Measurements from ENCODE around the gene PSMB10. TPM values are rescaled to one million over a fixed set of nuclear protein-coding genes. Genes with fewer than 3 reads are reported as not detected.

The PSMB10 gene
- total and polyA plus RNA-seq, 2 of the 4 experiments (the other 2 are of a cell fraction): 28.7 to 36.7 TPM

GRCh38 chr16:67969254-67970039 lies 32.8 kb upstream of the PSMB10 start:
- Histone ChIP-seq H3K79me1 (ENCODE audit: low read depth in 1 of 2, low read length in 2 of 2) (peaks cover 11 to 38% of the 10 kb centered on the region in 2 experiments), H3K27me3 (ENCODE audit: control insufficient read depth, insufficient read depth, low read length) (no peaks in the 10 kb centered on the region), H4K91ac (ENCODE audit: insufficient read depth, low read depth, low read length) (peak overlapping the region; percentile 69; the same call in 1 of the 2 replicates), H2BK120ac (ENCODE audit: low read depth, low read length) (peak overlapping the region; percentile 35), H2AK5ac (ENCODE audit: low read depth, low read length) (peak overlapping the region; percentile 42; the same call in 1 of the 2 replicates), H4K8ac (ENCODE audit: low read depth in 2 of 2, low read length in 2 of 2) (peak overlapping the region; percentile 93 to 96), H3K9me1 (ENCODE audit: insufficient read depth, low read length) (peaks cover 27% of the 10 kb centered on the region), H3K4me2 (ENCODE audit: low read depth, low read length) (peak overlapping the region; percentile 88), H2BK20ac (ENCODE audit: low read depth, low read length) (no peak overlapping the region), H3K18ac (ENCODE audit: low read depth, low read length) (peak overlapping the region; percentile 38), H2BK15ac (ENCODE audit: low read depth, low read length) (peak overlapping the region; percentile 95; the same call in 1 of the 3 replicates), H2AFZ (replicated peaks; ENCODE audit: low read length, poor library complexity) (peak overlapping the region; percentile 96), H4K20me1 (ENCODE audit: insufficient read depth, low read length) (peaks cover 33% of the 10 kb centered on the region), H2AK9ac (replicated peaks; ENCODE audit: low read depth, low read length, poor library complexity) (peak overlapping the region; percentile 91), H3K14ac (replicated peaks; ENCODE audit: low read depth, low read length) (peak overlapping the region; percentile 39; the same call in 1 of the 2 replicates), H2BK5ac (ENCODE audit: low read depth, low read length, poor library complexity, severe bottlenecking) (peak overlapping the region; percentile 9), H3K27ac (ENCODE audit: insufficient read depth, low read length) (peak overlapping the region; percentile 60), H3K56ac (ENCODE audit: extremely low read depth, insufficient read depth, low read length) (no peak overlapping the region), H4K5ac (ENCODE audit: low read depth, low read length) (peak overlapping the region; percentile 84), H3K36me3 (ENCODE audit: control insufficient read depth, insufficient read depth, low read length) (peaks cover 8% of the 10 kb centered on the region), H3K4ac (ENCODE audit: low read depth, low read length) (peak overlapping the region; percentile 61), H3K9me3 (ENCODE audit: control insufficient read depth, insufficient read depth, low read length) (no peaks in the 10 kb centered on the region), H3K4me3 (ENCODE audit: insufficient read depth, low read depth, low read length) (peak overlapping the region; percentile 100), H3K23ac (ENCODE audit: low read depth, low read length) (no peak overlapping the region), H3K4me1 (ENCODE audit: control insufficient read depth, insufficient read depth, low read length) (peaks cover 25% of the 10 kb centered on the region), H3K9ac (ENCODE audit: low read depth, low read length) (peak overlapping the region; percentile 43)
- no peak; the same call in 1 of the 2 replicates for ATAC-seq (ENCODE audit: low read depth)
- POLR2A ChIA-PET (ENCODE audit: unreplicated experiment): no interaction called here
- 61% methylated on average over 17 of the region's 40 CpGs; no CpG with 5 or more reads in 1 of the 2 experiments for WGBS, 2 experiments (ENCODE audit: extremely low coverage in 2 of 2, insufficient read length in 1 of 2)
- CTCF ChIA-PET: no interaction called here
- no TSS peak for BruUV-seq (replicated peaks)
- in situ Hi-C loops (cut with MboI; ENCODE audit: low sequenced_read_pairs): no loop called here
- dilution Hi-C loops (cut with HindIII; ENCODE audit: low sequenced_read_pairs, unreplicated experiment): no loop called here
- TF ChIP-seq ELK1 (IDR thresholded peaks at IDR 0.05; ENCODE audit: borderline replicate concordance, low read depth, low read length): no peak
- TF ChIP-seq MAFK (IDR thresholded peaks at IDR 0.05; ENCODE audit: low read depth, low read length): no peak
- TF ChIP-seq FOS (IDR thresholded peaks at IDR 0.05; ENCODE audit: low read depth, low read length): no peak
- no peak for TF ChIP-seq CEBPB (IDR thresholded peaks at IDR 0.05; ENCODE audit: low read depth, low read length)
- no peak for TF ChIP-seq MAZ (IDR thresholded peaks at IDR 0.05; ENCODE audit: borderline replicate concordance, low read depth, low read length)
- TF ChIP-seq CTCF (conservative IDR thresholded peaks at IDR 0.05; ENCODE audit: low read depth, low read length): no peak
- TF ChIP-seq MXI1 (IDR thresholded peaks at IDR 0.05; ENCODE audit: borderline replicate concordance, low read depth, low read length): no peak
- TF ChIP-seq RAD21 (IDR thresholded peaks at IDR 0.05; ENCODE audit: low read length): no peak
- no peak for TF ChIP-seq CHD1 (IDR thresholded peaks at IDR 0.05; ENCODE audit: low read depth, low read length)
- no peak for DNase-seq
- intact Hi-C loops (cut with micrococcal nuclease): loop anchor here (10.0 kb wide), 1 partner anchor 255 kb away; no protein-coding TSS in a partner anchor

Measured in IMR-90 (cell line).